Measurements from ENCODE around the gene SECISBP2.
"Not testable (repeated sequence)": the region's sequence is repeated elsewhere in the genome, so short reads cannot be mapped to it uniquely, and the experiment has no call there.

Gene SECISBP2

DNA sequence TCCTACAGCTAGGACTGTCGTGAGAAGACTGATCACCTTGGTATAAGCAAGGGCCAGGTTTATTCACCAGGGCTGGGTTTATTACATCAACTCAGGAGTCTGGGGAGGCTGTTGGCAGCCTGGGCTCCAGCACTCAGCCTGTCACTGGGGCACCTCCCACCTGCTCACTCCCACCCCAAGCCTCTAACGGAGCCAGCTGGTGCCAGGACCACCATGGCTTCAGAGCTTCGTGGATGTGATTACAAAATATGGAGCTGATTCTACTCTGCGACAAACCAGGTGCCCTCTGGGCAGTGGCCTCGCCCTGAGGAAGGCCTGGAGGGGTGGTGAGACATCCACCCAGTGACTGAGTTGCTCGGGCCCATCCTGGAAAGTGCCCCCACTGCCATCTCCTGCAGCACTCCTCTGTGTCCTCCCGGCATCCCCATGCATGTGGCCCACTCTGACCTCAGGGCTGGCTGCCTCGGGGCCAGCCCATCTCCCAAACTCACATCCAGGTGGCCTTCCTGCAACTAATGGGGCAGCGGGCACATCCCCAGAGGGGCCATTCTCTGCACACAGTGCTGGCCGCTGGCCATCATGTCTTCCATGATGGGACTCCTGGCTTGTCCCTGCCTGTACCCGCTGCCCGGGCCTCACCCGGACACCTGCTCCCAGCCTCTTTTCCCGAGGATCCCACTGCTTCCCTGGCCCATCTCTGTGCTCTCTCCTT, 49.6 kb downstream of the SECISBP2 start:
- no peak for DNase-seq

- no peak for DNase-seq
Measured at GRCh38 chr9:89368550-89368949, 50.2 kb downstream of the SECISBP2 start.

GRCh38 chr9:89368978-89369377, 50.7 kb downstream of the SECISBP2 start:
- no peak for DNase-seq

DNA sequence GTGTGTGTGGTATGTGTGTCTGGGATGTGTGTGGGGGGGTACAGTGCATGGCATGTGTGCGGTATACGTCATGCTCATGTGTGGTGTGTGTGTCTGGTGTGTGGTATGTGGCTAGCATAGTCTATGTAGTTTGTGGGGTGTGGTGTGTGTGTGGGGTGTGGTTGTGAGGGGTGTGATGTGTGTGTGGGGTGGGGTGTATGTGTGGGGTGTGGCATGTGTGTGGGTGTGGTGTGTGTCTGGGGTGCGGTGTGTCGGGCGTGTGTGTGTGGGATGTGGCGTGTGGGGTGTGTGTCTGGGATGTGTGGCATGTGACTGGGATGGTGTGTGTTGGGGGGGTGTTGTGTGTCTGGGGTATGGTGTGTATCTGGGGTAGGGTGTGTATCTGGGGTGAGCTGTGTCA, 52.3 kb downstream of the SECISBP2 start:
- no peak for DNase-seq

- DNase-seq = not testable (repeated sequence)
Measured at GRCh38 chr9:89371791-89372190, 53.5 kb downstream of the SECISBP2 start.

GRCh38 chr9:89372230-89372816, 54.0 kb downstream of the SECISBP2 start:
- DNase-seq = no peak

DNA sequence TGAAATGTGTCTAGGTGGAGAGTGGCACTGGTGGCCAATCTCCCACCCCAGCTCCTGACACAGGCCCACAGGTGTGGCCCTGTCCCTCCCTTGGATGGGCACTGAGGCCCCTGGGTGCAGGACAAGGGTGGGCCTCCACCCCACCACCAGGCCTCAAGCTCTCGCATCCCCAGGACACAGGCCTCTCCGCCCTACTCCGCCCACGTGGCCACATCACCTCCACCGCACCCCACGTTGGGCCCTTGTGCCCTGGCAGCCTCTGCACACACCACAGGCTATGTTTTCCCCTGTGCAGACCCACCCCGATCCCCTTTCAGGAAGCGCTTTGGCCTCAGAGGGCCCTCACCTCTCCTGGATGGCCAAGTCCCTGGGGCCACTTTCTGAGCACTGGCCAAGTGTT, 54.7 kb downstream of the SECISBP2 start:
- no peak for DNase-seq

- no peak for DNase-seq
Measured at GRCh38 chr9:89374176-89374575, 55.9 kb downstream of the SECISBP2 start.

DNA sequence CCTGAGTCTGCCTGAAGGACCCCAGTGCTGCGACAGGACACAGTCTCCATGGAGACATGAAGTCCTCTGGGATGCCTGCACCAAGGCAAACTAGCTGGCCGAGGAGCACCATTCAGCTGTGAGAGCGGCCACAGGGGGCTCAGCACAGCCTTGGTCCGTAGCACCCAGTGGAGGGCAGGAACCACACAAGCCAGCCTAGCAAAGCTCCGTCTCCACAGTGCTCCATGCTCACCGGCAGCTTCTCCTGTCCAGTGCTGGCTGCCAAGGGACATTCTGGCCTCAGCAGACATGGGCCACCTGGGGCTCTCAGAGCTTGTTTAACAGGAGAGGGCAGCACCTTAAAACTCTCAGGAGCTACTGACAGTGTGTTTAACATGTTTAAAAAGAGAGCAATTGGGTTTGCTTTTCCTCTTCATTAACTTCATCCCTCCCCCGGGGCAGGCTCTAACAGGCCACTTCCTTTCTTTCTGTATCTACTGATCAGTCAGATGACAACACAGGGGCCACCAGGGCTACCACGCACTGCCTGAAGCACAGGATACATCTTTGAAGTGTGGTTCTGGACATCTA, 57.0 kb downstream of the SECISBP2 start:
- DNase-seq = peak; percentile 68

DNA sequence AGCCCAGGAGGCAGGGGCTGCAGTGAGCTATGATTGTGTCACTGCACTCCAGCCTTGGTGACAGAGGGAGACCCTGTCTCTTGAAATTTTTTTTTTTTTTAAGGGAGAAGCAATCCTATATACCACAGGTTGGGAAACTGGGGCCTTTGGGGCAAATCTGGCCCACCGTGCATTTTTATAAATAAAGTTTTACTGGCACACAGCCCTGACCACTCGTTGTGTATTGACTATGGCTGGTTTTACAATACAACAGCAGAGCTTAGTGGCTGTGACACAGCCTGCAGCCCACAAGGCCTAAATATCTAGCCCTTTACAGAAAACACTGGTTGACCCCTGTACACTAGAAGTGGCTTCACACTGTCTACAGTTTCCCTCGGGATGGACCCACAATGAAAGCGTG, 58.0 kb downstream of the SECISBP2 start:
- DNase-seq = no peak

GRCh38 chr9:89376741-89377351, 58.5 kb downstream of the SECISBP2 start:
- DNase-seq = no peak

DNA sequence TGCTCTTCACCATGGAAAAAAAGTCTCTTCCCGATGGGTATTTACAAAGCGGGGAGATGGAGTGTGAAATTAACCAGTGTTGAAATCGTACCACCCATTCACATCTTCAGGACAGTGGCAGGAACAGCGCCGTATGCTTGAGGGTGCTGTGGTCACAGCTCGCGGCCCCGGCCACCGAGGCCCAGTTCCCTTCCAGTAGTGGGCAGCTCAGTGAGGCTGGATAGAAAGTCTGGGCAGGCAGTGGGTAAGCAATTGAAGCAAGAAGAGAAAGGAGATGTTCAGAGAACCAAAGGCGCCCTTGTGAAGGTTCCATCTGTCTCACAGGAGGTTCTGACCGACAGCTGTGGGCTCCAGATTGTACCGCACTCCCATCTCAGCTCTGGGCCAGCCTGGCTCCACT, 59.1 kb downstream of the SECISBP2 start:
- DNase-seq = no peak

DNA sequence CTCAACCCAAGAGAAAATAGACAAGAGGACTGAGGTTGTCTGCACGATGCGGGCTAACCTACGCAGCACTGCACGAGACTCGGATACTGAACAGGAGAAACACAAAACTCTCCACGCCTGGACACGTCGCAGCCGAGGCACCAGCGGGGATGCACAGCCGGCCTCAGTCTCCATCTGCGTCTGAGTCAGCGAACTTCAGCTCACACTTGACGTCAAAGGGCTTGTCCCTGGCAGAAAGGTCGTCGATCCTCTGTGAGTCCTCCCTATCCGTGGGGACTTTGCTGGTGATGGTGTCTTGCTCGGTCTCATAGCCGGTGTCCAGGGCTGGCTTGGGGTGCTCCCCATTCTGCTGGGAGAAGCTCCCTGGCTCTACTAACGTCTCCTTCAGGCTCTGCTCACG, 60.2 kb downstream of the SECISBP2 start:
- no peak for DNase-seq

GRCh38 chr9:89379031-89379430, 60.7 kb downstream of the SECISBP2 start:
- DNase-seq = no peak

DNA sequence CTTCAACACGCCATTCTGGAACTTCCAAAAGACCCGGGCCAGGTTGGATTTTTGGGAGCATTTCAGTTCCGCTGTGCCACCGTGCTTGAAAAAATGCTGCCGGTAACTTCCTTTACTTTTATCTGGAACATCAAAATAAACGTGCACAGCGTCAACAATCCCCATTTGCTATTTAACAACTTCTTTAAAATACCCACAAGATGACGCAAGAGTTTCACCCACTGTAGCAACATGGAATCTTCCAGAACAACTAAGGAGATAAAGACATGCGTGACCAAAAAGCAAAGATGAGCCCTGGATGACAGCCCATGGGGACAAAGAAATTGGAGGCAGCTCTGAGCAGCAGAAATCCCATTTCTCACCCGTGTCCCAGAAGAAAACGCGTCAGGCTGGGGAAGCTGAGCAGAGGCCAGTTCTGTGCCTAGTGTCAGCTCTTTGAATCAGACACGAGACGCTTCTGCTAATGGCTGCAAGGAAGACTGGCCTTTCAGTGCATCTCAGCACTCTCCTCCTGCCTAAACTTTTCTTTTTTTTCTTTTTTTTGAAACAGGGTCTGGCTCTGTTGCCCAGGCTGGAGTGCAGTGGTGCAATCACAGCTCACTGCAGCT, 61.3 kb downstream of the SECISBP2 start:
- no peak for DNase-seq

DNA sequence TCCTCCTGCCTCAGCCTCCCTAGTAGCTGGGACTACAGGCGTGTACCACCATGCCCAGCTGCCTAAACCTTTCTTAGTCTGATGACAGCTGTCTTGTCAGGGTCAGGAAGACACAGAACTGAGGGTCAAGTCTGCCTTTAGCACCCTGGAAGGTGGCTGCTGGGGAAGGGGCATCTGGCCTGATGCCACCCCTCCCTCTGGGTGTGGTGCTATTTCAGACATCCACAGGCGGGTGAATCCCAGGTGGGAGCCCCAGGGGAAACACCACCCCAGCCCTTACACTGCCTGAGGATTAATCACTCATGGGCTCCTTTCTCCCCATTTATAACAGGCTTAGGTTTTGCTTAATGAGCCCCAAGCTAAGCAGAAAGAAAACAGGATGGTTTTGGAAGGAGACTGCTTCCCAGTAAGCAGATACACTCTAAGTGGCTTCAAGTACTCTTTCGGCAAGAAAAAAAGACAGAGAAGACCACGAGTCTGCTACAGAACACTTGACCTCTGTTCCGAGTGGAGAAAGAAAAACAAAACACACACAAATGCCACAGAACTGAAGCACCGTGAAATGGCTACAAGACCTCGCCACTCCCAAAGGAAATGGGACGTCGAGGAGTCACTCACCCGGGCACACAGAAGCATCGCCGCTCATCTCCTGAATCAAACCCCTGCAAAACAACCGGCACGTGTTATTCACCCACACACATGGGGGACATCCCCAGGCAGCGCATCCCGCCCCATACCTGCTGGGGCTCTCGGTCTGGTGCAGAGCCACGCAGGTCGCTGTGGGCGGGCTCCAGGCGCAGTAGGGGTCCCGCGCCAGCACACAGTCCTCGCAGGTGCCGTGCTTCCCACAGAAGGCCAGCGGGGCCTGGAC, 62.4 kb downstream of the SECISBP2 start:
- DNase-seq = no peak

GRCh38 chr9:89381308-89381609, 63.0 kb downstream of the SECISBP2 start:
- DNase-seq = no peak

GRCh38 chr9:89382026-89382986, 64.0 kb downstream of the SECISBP2 start:
- no peak for DNase-seq

- DNase-seq = no peak
Measured at GRCh38 chr9:89383030-89383720, 64.9 kb downstream of the SECISBP2 start.

- no peak for DNase-seq
Measured at GRCh38 chr9:89383721-89384300, 65.5 kb downstream of the SECISBP2 start.

- no peak for DNase-seq
Measured at GRCh38 chr9:89384783-89385182, 66.5 kb downstream of the SECISBP2 start.
